Sigmoid colon (tissue), 4 donors: ENCODE measurements around the gene KIF13A.

ENCODE experiments used
- EP300 ChIP-seq, 4 donors: sonication (generic); formaldehyde crosslinking; IDR thresholded peaks; one replicate each; pipeline ENCODE4 v1.6.1; 2017; ENCODE audit warnings: antibody characterized with exemption in 4 of 4
- POLR2A ChIP-seq, 2 donors: fragments of 450-650 bp; IDR thresholded peaks; one replicate each; pipeline ENCODE4 v1.6.1; 2016; ENCODE audit warnings: antibody characterized with exemption in 2 of 2, mild to moderate bottlenecking in 2 of 2, moderate library complexity in 2 of 2
- TF ChIP-seq, protein P1 (sequence below), 4 experiments: fragments of 450-650 bp in 3 of 4; fragments of 200-600 bp in 1 of 4; IDR thresholded peaks; one replicate each; pipeline ENCODE4 v1.5.1; 2016 to 2019; ENCODE audit warnings: antibody characterized with exemption in 4 of 4, mild to moderate bottlenecking in 3 of 4, moderate library complexity in 2 of 4

DNA sequence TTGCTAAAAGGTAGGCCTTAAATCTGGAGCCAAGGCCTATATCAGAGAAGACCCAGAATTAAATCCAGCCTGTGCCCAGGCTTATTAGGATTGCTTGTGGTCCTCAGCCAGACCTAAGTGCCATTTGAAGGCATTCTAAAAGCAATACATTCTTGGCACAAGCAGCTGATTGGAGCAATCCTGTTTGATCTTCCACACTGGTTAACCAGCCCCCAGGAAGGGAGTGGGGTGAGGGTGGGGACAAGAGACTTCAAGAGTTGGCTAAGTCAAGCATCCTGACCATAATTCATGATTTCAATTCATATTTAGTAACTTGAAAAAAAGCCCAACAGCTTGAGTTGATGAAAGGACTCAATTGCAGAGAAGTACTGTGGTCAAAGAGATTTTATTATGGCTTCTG, 128.9 kb downstream of the KIF13A start:
- TF ChIP-seq EP300 (IDR thresholded peaks at IDR 0.05) (no peak), POLR2A (IDR thresholded peaks at IDR 0.05) (no peak)
- TF ChIP-seq, protein P1, sequence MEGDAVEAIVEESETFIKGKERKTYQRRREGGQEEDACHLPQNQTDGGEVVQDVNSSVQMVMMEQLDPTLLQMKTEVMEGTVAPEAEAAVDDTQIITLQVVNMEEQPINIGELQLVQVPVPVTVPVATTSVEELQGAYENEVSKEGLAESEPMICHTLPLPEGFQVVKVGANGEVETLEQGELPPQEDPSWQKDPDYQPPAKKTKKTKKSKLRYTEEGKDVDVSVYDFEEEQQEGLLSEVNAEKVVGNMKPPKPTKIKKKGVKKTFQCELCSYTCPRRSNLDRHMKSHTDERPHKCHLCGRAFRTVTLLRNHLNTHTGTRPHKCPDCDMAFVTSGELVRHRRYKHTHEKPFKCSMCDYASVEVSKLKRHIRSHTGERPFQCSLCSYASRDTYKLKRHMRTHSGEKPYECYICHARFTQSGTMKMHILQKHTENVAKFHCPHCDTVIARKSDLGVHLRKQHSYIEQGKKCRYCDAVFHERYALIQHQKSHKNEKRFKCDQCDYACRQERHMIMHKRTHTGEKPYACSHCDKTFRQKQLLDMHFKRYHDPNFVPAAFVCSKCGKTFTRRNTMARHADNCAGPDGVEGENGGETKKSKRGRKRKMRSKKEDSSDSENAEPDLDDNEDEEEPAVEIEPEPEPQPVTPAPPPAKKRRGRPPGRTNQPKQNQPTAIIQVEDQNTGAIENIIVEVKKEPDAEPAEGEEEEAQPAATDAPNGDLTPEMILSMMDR (IDR thresholded peaks at IDR 0.05) = no peak
